ENCODE results near the gene PRIM2.
"Not testable (repeated sequence)": the region's sequence is repeated elsewhere in the genome, so short reads cannot be mapped to it uniquely, and the experiment has no call there.

- not testable (repeated sequence) for TF ChIP-seq SUZ12 (IDR thresholded peaks at IDR 0.05; ENCODE audit: extremely low read depth, insufficient read depth, insufficient read length); YY1 (IDR thresholded peaks at IDR 0.05; ENCODE audit: insufficient read depth, insufficient read length); ZNF274 (IDR thresholded peaks at IDR 0.05; ENCODE audit: low read depth, low read length)
Measured at GRCh38 chr6:57390818-57391217, 73.4 kb downstream of the PRIM2 start.

Measured in NT2/D1 (cell line).